Psoas muscle (tissue), 8 donors: ENCODE results near the gene THAP5. TPM values are rescaled to one million over a fixed set of nuclear protein-coding genes. Genes with fewer than 3 reads are reported as not detected.
"Not testable (repeated sequence)": the region's sequence is repeated elsewhere in the genome, so short reads cannot be mapped to it uniquely, and the experiment has no call there.

ENCODE experiments used
- ATAC-seq, 4 donors: fragments of 200-7000 bp; cut with Tn5 transposase; one replicate each; pipeline ENCODE4 v1.9.1; 2020; ENCODE audit warnings: moderate library complexity in 3 of 4, mild to moderate bottlenecking in 2 of 4
- DNase-seq, 2 donors: peaks; one replicate each; pipeline ENCODE4 v3.0.0-alpha.2; 2020
- H3K27ac ChIP-seq: fragments of 200-600 bp; one replicate; pipeline ENCODE4 v1.8.0; 2022
- H3K27me3 ChIP-seq, 3 donors: fragments of 200-600 bp in 1 of 3; one replicate each; pipeline versions ENCODE4 v1.6.1 to v1.8.0; 2013 to 2022; ENCODE audit warnings: low read length in 2 of 3, mild to moderate bottlenecking in 2 of 3, moderate library complexity in 1 of 3; ENCODE audit not compliant: insufficient read depth in 3 of 3
- H3K36me3 ChIP-seq, 2 donors: fragments of 200-600 bp in 1 of 2; one replicate each; pipeline versions ENCODE4 v1.6.1 to v1.8.0; 2013 to 2022; ENCODE audit warnings: low read depth in 1 of 2, mild to moderate bottlenecking in 1 of 2, moderate library complexity in 1 of 2; ENCODE audit not compliant: insufficient read depth in 1 of 2
- H3K4me1 ChIP-seq: fragments of 200-600 bp; one replicate; pipeline ENCODE4 v1.8.0; 2022
- H3K4me3 ChIP-seq: fragments of 200-600 bp; one replicate; pipeline ENCODE4 v1.8.0; 2022; ENCODE audit warnings: mild to moderate bottlenecking
- H3K9me3 ChIP-seq: fragments of 200-600 bp; one replicate; pipeline ENCODE4 v1.8.0; 2022
- WGBS, 3 donors: extraction: QIAGEN DNeasy Blood & Tissue Kit; methylation state at CpG; one replicate each; pipeline versions ENCODE4 v1.1.6 to v1.1.7; 2013; 5-methylcytosine and 5-hydroxymethylcytosine counted together
- intact Hi-C, 2 donors: fragments of 100-400 bp; cut with DNase I; formaldehyde crosslinking; loops; one replicate each; pipeline versions ENCODE4 v1.11.0 to v1.14.2; 2022
- polyA plus RNA-seq, 3 donors: library from polyadenylated mRNA; stranded (reverse); fragments of 200-250 nt; gene quantifications; one replicate each; pipeline ENCODE4 v1.2.3, GENCODE V29; 2013
- total RNA-seq, 4 donors: library from RNA; stranded (reverse); fragmentation: NEBNext Ultra II Directional in 2 of 4; extraction: Animal tissue kit (Norgen Biotek cat#: 25700) in 2 of 4; gene quantifications; one replicate each; pipeline versions ENCODE4 v1.2.1 to v1.2.4, GENCODE V29; 2021 to 2023
- TF ChIP-seq, protein P1 (sequence below): fragments of 200-600 bp; IDR thresholded peaks from one replicate; pipeline ENCODE4 v1.8.0; 2022; ENCODE audit warnings: antibody characterized with exemption
- donor health status: healthy with polysubstance abuse.
- donor health status: DM: no; HTN: no; CAD: no; lungs with moderate emphysema.
- donor health status: Bipolar disorder and iron deficiency.
- donor health status: healthy.
- donor health status: DM: yes; HTN: yes; CAD: no.
- donor health status: DM: no; HTN: no; CAD: no.
- donor health status: DM: no; HTN: no; CAD: no.
- donor health status: DM: yes; HTN: yes; CAD: no.

Gene THAP5
- total and polyA plus RNA-seq, 7 donors, result 10.2 to 40.3 (median 26.0) TPM

DNA sequence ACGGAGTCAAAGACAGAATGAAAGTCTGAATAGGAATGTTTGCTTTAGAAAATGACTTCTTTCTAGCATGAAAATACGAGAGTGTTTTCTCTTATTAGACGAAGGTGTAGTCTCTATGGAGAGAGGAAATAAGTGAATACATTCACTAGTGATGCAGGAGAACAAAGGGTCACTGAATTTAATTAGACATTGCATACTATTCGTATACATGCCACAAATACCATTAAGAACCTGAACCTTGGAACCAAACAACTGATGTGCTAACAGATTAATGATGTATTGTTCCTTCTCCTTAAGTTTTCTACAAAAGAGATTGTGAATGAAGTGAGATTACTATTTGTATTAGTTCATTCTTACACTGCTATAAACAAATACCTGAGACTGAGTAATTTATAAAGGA is 10.3 kb downstream of the THAP5 start:
- TF ChIP-seq, protein P1, sequence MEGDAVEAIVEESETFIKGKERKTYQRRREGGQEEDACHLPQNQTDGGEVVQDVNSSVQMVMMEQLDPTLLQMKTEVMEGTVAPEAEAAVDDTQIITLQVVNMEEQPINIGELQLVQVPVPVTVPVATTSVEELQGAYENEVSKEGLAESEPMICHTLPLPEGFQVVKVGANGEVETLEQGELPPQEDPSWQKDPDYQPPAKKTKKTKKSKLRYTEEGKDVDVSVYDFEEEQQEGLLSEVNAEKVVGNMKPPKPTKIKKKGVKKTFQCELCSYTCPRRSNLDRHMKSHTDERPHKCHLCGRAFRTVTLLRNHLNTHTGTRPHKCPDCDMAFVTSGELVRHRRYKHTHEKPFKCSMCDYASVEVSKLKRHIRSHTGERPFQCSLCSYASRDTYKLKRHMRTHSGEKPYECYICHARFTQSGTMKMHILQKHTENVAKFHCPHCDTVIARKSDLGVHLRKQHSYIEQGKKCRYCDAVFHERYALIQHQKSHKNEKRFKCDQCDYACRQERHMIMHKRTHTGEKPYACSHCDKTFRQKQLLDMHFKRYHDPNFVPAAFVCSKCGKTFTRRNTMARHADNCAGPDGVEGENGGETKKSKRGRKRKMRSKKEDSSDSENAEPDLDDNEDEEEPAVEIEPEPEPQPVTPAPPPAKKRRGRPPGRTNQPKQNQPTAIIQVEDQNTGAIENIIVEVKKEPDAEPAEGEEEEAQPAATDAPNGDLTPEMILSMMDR, result no peak
- peaks cover 0 to 10% of the 10 kb centered on the region in 2 donors for H3K36me3 ChIP-seq
- no peaks in the 10 kb centered on the region for H3K4me1 ChIP-seq
- H3K27me3 ChIP-seq, result no peaks in the 10 kb centered on the region
- no peak for ATAC-seq
- no peak overlapping the region for H3K27ac ChIP-seq
- 92 to 95% (median 94%) methylated on average over 4 of the region's 4 CpGs for WGBS, 3 donors
- no peaks in the 10 kb centered on the region for H3K9me3 ChIP-seq
- no peak overlapping the region for H3K4me3 ChIP-seq
- intact Hi-C loops, result no loop called here
- DNase-seq, result no peak

DNA sequence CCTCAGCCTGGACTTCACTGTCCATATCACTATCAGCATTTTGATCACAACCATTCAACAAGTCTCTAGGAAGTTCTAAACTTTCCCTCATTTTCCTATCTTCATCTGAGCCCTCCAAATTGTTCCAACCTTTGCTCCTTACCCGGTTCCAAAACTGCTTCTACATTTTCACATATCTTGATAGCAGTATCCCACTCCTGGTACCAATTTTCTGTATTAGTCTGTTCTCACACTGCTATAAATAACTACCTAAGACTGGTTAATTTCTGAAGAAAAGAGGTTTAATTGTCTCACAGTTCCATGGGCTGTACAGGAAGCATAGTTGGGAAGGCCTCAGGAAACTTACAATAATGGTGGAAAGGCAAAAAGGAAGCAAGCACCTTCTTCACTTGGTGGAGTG is 11.9 kb downstream of the THAP5 start:
- ATAC-seq (no peak), DNase-seq (no peak)
- no peak overlapping the region for H3K27ac ChIP-seq
- H3K36me3 ChIP-seq, result peaks cover 0 to 3% of the 10 kb centered on the region in 2 donors
- H3K9me3 ChIP-seq, result no peaks in the 10 kb centered on the region
- WGBS, 3 donors, result 97 to 100% (median 98%) methylated on average over 1 of the region's 1 CpG
- no peak overlapping the region for H3K4me3 ChIP-seq
- H3K4me1 ChIP-seq, result no peaks in the 10 kb centered on the region
- TF ChIP-seq, protein P1, result no peak
- intact Hi-C loops, result no loop called here
- H3K27me3 ChIP-seq, result no peaks in the 10 kb centered on the region

DNA sequence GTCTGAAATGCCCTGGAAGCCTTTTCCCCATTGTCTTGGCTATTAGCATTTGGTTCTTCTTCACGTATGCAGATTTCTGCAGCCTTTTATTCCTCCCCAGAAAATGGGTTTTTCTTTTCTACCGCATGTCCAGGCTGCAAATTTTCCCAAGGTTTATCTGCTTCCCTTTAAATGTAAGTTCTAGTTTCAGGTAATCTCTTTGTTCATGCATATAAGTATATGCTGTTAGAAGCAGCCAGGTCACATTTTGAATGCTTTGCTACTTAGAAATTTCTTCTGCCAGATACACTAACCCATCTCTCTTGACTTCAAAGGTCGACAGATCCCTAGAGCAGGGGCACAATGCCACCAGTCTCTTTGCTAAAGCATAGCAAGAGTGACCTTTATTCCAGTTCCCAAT is 12.3 kb downstream of the THAP5 start:
- 97 to 99% (median 97%) methylated on average over 3 of the region's 3 CpGs for WGBS, 3 donors
- Histone ChIP-seq H3K4me1 (no peaks in the 10 kb centered on the region), H3K27me3 (no peaks in the 10 kb centered on the region), H3K36me3 (peaks cover 0 to 3% of the 10 kb centered on the region in 2 donors), H3K9me3 (no peaks in the 10 kb centered on the region), H3K27ac (no peak overlapping the region), H3K4me3 (no peak overlapping the region)
- DNase-seq, result no peak
- intact Hi-C loops, result no loop called here
- TF ChIP-seq, protein P1, result no peak
- ATAC-seq, result no peak

DNA sequence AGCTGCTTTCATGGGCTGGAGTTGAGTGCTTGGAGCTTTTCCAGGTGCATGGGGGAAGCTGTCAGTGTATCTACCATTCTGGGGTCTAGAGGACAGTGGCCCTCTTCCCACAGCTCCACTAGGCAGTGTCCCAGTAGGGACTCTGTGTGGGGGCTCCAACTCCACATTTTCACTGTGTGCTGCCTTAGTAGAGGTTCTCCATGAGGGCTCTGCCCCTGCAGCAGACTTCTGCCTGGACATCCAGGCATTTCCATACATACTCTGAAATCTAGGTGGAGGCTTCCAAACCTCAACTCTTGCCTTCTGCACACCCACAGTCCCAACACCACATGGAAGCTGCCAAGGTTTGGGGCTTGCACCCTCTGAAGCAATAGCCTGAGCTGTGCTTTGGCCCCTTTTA is 12.8 kb downstream of the THAP5 start:
- H3K9me3 ChIP-seq, H3K36me3 ChIP-seq, H3K27ac ChIP-seq, DNase-seq, H3K27me3 ChIP-seq, ATAC-seq, intact Hi-C loops, H3K4me1 ChIP-seq, H3K4me3 ChIP-seq: not testable (repeated sequence)

DNA sequence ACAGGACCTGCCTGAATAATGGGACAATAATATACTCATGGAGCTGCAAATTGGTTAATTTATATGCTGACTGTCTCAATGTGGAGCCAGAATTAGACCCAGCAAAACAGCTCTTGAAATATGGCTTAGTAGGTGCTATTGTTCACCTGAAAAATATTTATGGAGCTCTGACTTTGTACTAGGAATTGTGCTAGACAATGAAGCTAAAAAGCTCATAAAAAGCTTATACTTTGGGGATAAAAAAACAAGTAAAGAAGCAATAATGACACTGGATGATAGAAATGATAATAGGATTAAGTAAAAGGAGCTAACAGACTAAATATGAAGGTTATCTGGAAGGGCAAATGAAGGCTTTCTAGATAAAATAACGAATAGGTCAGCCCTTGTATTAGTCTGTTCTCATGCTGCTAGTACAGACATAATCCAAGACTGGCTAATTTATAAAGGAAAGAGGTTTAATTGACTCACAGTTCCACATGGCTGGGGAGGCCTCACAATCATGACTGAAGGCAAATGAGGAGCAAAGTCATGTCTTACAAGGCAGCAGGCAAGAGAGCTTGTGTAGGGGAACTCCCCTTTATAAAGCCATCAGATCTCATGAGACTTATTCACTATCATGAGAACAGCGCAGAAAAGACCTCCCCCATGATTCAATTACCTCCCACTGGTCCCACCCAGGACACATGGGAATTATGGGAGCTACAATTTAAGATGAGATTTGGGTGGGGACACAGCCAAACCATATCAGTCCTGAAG is 21.2 kb downstream of the THAP5 start:
- H3K4me3 ChIP-seq, H3K9me3 ChIP-seq, ATAC-seq, H3K27me3 ChIP-seq, H3K36me3 ChIP-seq, intact Hi-C loops, H3K27ac ChIP-seq, H3K4me1 ChIP-seq, DNase-seq: not testable (repeated sequence)
- WGBS, 3 donors, result 77 to 94% (median 88%) methylated on average over 2 of the region's 2 CpGs

DNA sequence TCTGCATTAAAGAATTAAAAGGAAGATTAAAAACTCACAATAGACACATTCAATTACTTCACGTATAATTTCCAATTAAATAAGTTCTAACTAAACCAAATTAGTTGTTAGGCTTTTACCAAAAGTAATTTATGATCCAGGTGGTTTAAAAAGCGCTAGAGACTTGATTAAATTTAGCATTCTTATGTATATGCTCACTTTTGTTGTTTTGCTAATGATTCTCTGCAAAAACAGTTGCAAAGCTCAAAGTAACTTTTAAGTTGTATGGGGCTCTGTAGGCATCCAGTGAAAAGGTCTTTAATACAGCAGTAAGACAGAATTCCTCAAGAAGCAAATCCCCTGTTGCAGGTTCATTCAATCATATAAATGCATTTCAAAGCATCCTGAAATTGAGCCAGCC is 28.0 kb downstream of the THAP5 start:
- intact Hi-C loops, result no loop called here

DNA sequence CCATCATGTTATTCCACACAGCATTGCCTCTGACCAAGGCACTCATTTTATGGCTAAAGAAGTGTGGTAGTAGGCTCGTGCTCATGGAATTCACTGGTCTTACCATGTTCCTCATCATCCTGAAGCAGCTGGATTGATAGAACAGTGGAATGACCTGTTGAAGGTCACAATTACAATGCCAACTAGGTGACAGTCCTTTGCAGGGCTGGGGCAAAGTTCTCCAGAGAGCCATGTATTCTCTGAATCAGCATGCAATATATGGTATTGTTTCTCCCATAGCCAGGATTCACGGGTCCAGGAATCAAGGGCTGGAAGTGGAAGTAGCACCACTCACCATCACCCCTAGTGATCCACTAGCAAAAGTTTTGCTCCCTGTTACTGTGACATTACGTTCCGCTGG is 30.8 kb downstream of the THAP5 start:
- H3K4me3 ChIP-seq, H3K9me3 ChIP-seq, H3K4me1 ChIP-seq, ATAC-seq, H3K27me3 ChIP-seq, intact Hi-C loops, DNase-seq, H3K36me3 ChIP-seq, H3K27ac ChIP-seq: not testable (repeated sequence)
- WGBS, 3 donors, result 86 to 88% (median 88%) methylated on average over 4 of the region's 4 CpGs

More for the DNA sequence above, 28.0 kb downstream of the THAP5 start:
- no peaks in the 10 kb centered on the region for H3K9me3 ChIP-seq
- DNase-seq, result no peak
- TF ChIP-seq, protein P1, result no peak
- ATAC-seq, result no peak
- no peaks in the 10 kb centered on the region for H3K36me3 ChIP-seq
- no peaks in the 10 kb centered on the region for H3K4me1 ChIP-seq
- no peaks in the 10 kb centered on the region for H3K27me3 ChIP-seq
- no peak overlapping the region for H3K4me3 ChIP-seq
- H3K27ac ChIP-seq, result no peak overlapping the region
- 55 to 74% (median 70%) methylated on average over 2 of the region's 2 CpGs for WGBS, 3 donors

DNA sequence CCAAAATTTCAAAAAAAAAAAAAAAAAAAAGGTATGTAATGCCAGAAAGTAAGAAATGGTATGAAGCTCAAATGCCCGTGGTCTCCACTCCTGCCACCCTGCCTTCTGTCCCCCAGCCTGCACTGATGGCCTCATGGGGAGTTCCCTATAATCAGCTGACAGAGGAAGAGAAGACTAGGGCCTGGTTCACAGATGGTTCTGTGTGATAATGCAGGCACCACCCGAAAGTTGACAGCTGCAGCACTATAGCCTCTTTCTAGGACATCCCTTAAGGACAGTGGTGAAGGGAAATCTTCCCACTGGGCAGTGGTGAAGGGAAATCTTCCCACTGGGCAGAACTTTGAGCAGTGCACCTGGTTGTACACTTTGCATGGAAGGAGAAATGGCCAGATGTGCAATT is 31.3 kb downstream of the THAP5 start:
- ATAC-seq, H3K36me3 ChIP-seq, H3K9me3 ChIP-seq, H3K27me3 ChIP-seq, H3K27ac ChIP-seq, intact Hi-C loops, H3K4me1 ChIP-seq, H3K4me3 ChIP-seq, DNase-seq: not testable (repeated sequence)
- WGBS, 3 donors, result 36 to 48% (median 43%) methylated on average over 2 of the region's 2 CpGs
